ENCODE measurements around the gene SPATS1. TPM values are rescaled to one million over a fixed set of nuclear protein-coding genes. Genes with fewer than 3 reads are reported as not detected.

The SPATS1 gene, protein sequence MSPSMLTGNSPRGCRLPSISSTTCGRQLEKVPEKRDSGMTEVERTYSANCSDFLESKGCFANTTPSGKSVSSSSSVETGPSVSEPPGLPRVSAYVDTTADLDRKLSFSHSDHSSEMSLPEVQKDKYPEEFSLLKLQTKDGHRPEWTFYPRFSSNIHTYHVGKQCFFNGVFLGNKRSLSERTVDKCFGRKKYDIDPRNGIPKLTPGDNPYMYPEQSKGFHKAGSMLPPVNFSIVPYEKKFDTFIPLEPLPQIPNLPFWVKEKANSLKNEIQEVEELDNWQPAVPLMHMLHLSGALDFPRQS
- total RNA-seq (ENCODE audit: low replicate concordance) = 0.25 TPM in 1 of 2 replicates, not detected in the other

DNA sequence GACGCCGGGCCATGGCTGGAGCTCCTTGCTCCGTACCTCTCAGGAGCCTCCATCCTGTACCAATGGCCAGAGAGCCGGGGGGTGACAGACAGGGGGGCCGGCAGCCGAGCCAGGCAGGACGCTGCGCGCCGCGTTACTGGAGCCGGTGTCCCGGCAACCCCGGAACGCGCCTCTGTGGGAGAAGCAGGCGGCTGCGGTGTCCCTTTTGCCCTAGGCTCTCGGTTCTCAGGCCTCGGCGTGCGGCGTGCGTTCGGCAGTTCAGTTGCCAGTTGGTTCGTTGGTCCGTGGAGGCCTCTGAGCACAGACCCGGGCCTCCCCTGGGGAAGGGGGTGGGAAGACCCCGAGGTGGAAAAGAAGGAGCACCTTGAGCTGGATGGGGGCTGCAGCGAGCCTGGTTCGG, at the start of gene SPATS1:
TSS of gene SPATS1 (plus strand) at position 162 of the 400 bp plus-strand sequence. CDS start 446 bp downstream, outside the sequence.
- no peaks in the 10 kb centered on the region for H3K4me1 ChIP-seq
- no peak within 1 kb of the TSS for H3K9ac ChIP-seq
- no peaks in the 10 kb centered on the region for H3K36me3 ChIP-seq
- Mint-ChIP-seq H3K27me3 (ENCODE audit: insufficient read depth, low read depth) (no peaks in the 10 kb centered on the region), H3K4me3 (no peak within 1 kb of the TSS), H3K27ac (no peak within 1 kb of the TSS), H3K4me1 (peaks cover 15% of the 10 kb centered on the region), H3K9me3 (no peaks in the 10 kb centered on the region), H3K36me3 (no peaks in the 10 kb centered on the region)
- H3K4me3 ChIP-seq = no peak within 1 kb of the TSS
- TF ChIP-seq EZH2 (IDR thresholded peaks at IDR 0.05) (no peak), EZH2phosphoT487 (IDR thresholded peaks at IDR 0.05) (no peak)
- TF ChIP-seq, protein P1, sequence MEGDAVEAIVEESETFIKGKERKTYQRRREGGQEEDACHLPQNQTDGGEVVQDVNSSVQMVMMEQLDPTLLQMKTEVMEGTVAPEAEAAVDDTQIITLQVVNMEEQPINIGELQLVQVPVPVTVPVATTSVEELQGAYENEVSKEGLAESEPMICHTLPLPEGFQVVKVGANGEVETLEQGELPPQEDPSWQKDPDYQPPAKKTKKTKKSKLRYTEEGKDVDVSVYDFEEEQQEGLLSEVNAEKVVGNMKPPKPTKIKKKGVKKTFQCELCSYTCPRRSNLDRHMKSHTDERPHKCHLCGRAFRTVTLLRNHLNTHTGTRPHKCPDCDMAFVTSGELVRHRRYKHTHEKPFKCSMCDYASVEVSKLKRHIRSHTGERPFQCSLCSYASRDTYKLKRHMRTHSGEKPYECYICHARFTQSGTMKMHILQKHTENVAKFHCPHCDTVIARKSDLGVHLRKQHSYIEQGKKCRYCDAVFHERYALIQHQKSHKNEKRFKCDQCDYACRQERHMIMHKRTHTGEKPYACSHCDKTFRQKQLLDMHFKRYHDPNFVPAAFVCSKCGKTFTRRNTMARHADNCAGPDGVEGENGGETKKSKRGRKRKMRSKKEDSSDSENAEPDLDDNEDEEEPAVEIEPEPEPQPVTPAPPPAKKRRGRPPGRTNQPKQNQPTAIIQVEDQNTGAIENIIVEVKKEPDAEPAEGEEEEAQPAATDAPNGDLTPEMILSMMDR (IDR thresholded peaks at IDR 0.05) = no peak
- H3K9me3 ChIP-seq (ENCODE audit: low read depth) = no peaks in the 10 kb centered on the region
- H4K20me1 ChIP-seq (ENCODE audit: low read depth) = no peaks in the 10 kb centered on the region
- no peak within 1 kb of the TSS for H3K27ac ChIP-seq
- peaks cover 5% of the 10 kb centered on the region for H3F3A ChIP-seq (ENCODE audit: low read depth)
- peaks cover 28% of the 10 kb centered on the region for H3K27me3 ChIP-seq
- H2AFZ ChIP-seq (replicated peaks) = peak within 1 kb of the TSS; percentile 55
- no peaks in the 10 kb centered on the region for H3K79me2 ChIP-seq (ENCODE audit: low read depth)
- peak; percentile 48 for DNase-seq (ENCODE audit: low spot score)
- no peak within 1 kb of the TSS for H3K4me2 ChIP-seq

DNA sequence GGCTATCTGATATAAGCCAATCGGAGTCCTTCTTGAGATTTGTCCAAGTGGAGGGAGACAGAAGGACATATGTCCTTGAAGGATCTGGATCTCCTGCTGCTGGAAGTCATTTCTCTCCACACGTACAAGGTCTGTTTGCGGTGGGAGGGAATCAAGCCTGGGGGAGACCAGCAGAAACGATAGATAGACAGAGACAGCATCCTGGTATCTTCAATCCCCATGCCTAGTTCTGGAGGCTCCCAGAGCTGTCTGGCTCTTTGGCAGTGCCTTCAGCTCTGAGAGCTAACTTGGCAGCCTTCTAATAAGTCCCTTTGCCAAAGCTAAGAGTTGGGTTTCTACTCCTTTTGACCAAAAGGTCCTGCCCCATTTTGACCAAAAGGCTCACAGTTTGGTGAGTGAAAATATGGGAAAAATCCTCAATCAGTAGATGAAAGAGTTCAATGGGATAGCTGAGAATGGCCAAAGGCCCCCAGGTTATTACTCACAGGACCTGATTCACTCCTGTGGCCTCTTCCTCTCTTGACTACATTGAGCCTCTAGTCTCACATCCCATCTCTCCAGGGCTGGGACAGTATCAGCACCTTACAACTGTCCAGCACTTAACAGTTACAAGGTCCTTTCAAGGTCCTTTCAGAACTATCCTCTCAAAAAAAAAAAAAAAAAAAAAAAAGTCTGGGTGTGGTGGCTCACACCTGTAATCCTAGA, 49.6 kb upstream of the SPATS1 start:
- Histone ChIP-seq H2AFZ (replicated peaks) (no peak overlapping the region), H4K20me1 (ENCODE audit: low read depth) (peaks cover under 1% of the 10 kb centered on the region), H3K4me1 (peaks cover 2% of the 10 kb centered on the region), H3K9me3 (ENCODE audit: low read depth) (no peaks in the 10 kb centered on the region), H3K4me3 (no peak overlapping the region), H3K27me3 (peaks cover 83% of the 10 kb centered on the region), H3K4me2 (no peak overlapping the region), H3K36me3 (no peaks in the 10 kb centered on the region), H3K79me2 (ENCODE audit: low read depth) (no peaks in the 10 kb centered on the region), H3K27ac (no peak overlapping the region), H3F3A (ENCODE audit: low read depth) (no peaks in the 10 kb centered on the region), H3K9ac (no peak overlapping the region)
- no peak for TF ChIP-seq EZH2phosphoT487 (IDR thresholded peaks at IDR 0.05)
- TF ChIP-seq EZH2 (IDR thresholded peaks at IDR 0.05) = no peak
- TF ChIP-seq, protein P1 (IDR thresholded peaks at IDR 0.05) = no peak
- Mint-ChIP-seq H3K27ac (no peak overlapping the region), H3K27me3 (ENCODE audit: insufficient read depth, low read depth) (peaks cover 20% of the 10 kb centered on the region), H3K9me3 (peaks cover 2% of the 10 kb centered on the region), H3K4me1 (peaks cover 9% of the 10 kb centered on the region), H3K36me3 (no peaks in the 10 kb centered on the region), H3K4me3 (no peak overlapping the region)
- DNase-seq (ENCODE audit: low spot score) = no peak

DNA sequence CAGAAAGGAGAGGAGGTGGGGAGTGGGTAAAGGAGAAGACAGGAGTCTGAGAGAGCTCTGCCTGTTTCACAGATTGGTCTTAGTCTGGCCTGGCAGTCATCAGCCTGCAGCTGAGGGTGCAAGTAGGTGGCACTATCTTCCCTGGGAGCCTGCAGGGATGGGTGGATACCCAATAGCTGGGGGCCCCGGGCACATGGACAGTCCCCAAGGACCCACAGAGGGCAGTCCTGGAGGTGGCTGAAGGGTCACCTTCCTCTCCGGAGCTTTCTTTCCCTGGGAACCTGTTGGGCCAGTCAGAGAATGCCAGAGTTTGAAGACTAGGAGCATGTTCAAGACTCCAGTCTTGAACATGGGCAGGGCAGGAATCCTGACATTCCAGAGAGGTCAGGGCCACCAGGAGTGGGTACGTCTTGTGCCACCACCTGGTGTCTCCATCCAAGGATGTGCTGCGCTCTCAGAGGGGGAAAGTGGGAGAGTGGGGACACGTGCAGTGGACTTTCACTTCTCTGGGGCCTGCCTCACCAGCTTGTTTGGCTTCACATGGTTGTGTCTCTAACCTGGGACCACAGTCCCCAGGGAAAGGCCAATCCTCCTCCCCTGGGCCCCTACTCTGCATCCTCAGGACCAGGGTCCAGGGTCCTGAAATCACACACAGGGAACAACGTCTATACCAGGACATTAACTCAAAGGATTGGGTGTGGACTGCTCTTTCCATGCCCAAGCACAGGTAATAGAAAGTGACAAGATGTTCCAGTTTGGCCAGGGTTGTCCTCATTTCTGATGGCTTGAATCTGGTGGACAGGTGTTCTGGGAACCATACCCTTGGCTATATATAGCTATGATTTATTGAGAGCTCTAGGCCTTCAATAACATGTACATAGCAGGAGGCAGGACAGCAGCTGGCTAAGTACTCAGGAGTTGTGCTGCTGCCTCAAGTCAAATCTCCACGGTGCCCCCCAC, 47.3 kb upstream of the SPATS1 start:
- no peak overlapping the region for H3K9ac ChIP-seq
- H4K20me1 ChIP-seq (ENCODE audit: low read depth) = peaks cover 13% of the 10 kb centered on the region
- H3K4me3 ChIP-seq = no peak overlapping the region
- DNase-seq (ENCODE audit: low spot score) = no peak
- Mint-ChIP-seq H3K4me1 (peaks cover 18% of the 10 kb centered on the region), H3K9me3 (peaks cover 2% of the 10 kb centered on the region), H3K27ac (no peak overlapping the region), H3K4me3 (peak overlapping the region; percentile 21), H3K36me3 (peaks cover 4% of the 10 kb centered on the region), H3K27me3 (ENCODE audit: insufficient read depth, low read depth) (peaks cover 19% of the 10 kb centered on the region)
- H3K4me1 ChIP-seq = peaks cover 2% of the 10 kb centered on the region
- TF ChIP-seq EZH2 (IDR thresholded peaks at IDR 0.05) (no peak), EZH2phosphoT487 (IDR thresholded peaks at IDR 0.05) (no peak)
- TF ChIP-seq, protein P1 (IDR thresholded peaks at IDR 0.05) = no peak
- peaks cover 16% of the 10 kb centered on the region for H3F3A ChIP-seq (ENCODE audit: low read depth)
- no peaks in the 10 kb centered on the region for H3K9me3 ChIP-seq (ENCODE audit: low read depth)
- no peak overlapping the region for H3K27ac ChIP-seq
- H3K79me2 ChIP-seq (ENCODE audit: low read depth) = no peaks in the 10 kb centered on the region
- no peak overlapping the region for H3K4me2 ChIP-seq
- peaks cover 72% of the 10 kb centered on the region for H3K27me3 ChIP-seq
- H2AFZ ChIP-seq (replicated peaks) = no peak overlapping the region
- no peaks in the 10 kb centered on the region for H3K36me3 ChIP-seq

All from neural progenitor cell (in vitro differentiated cells).